ENCODE results near the gene BOLA3.
"Not testable (repeated sequence)": the region's sequence is repeated elsewhere in the genome, so short reads cannot be mapped to it uniquely, and the experiment has no call there.

Gene BOLA3

GRCh38 chr2:74147727-74148456 is at the start of gene BOLA3:
Gene BOLA3 (minus strand): TSS chr2:74147912. CDS start chr2:74147874, 38 bp downstream.
- no peaks in the 10 kb centered on the region for H3K36me3 Mint-ChIP-seq
- no peak within 1 kb of the TSS for H3K4me3 Mint-ChIP-seq
- peaks cover 3% of the 10 kb centered on the region for H3K4me1 Mint-ChIP-seq (ENCODE audit: low read depth)
- no peaks in the 10 kb centered on the region for H3K9me3 Mint-ChIP-seq (ENCODE audit: low read depth)
- H3K27ac Mint-ChIP-seq, result no peak within 1 kb of the TSS
- H3K27me3 Mint-ChIP-seq, result no peaks in the 10 kb centered on the region

- Mint-ChIP-seq H3K36me3 (peaks cover 7% of the 10 kb centered on the region), H3K9me3 (ENCODE audit: low read depth) (no peaks in the 10 kb centered on the region), H3K27me3 (no peaks in the 10 kb centered on the region), H3K4me3 (no peak overlapping the region), H3K27ac (no peak overlapping the region), H3K4me1 (ENCODE audit: low read depth) (peaks cover 25% of the 10 kb centered on the region)
Measured at GRCh38 chr2:74197049-74197448, 49.3 kb upstream of the BOLA3 start.

GRCh38 chr2:74194799-74195198 is 47.1 kb upstream of the BOLA3 start:
- Mint-ChIP-seq H3K27ac (no peak overlapping the region), H3K4me3 (no peak overlapping the region), H3K27me3 (no peaks in the 10 kb centered on the region), H3K4me1 (ENCODE audit: low read depth) (peaks cover 9% of the 10 kb centered on the region), H3K36me3 (peaks cover 5% of the 10 kb centered on the region), H3K9me3 (ENCODE audit: low read depth) (no peaks in the 10 kb centered on the region)

- H3K4me3 Mint-ChIP-seq, result no peak overlapping the region
- H3K9me3 Mint-ChIP-seq (ENCODE audit: low read depth), result no peaks in the 10 kb centered on the region
- no peak overlapping the region for H3K27ac Mint-ChIP-seq
- no peaks in the 10 kb centered on the region for H3K4me1 Mint-ChIP-seq (ENCODE audit: low read depth)
- no peaks in the 10 kb centered on the region for H3K36me3 Mint-ChIP-seq
- no peaks in the 10 kb centered on the region for H3K27me3 Mint-ChIP-seq
Measured at GRCh38 chr2:74191596-74192380, 44.1 kb upstream of the BOLA3 start.

- Mint-ChIP-seq H3K9me3 (ENCODE audit: low read depth) (no peaks in the 10 kb centered on the region), H3K4me1 (ENCODE audit: low read depth) (peaks cover 5% of the 10 kb centered on the region), H3K36me3 (no peaks in the 10 kb centered on the region), H3K27me3 (no peaks in the 10 kb centered on the region), H3K27ac (no peak overlapping the region), H3K4me3 (no peak overlapping the region)
Measured at GRCh38 chr2:74188696-74189095, 41.0 kb upstream of the BOLA3 start.

GRCh38 chr2:74188018-74188601 is 40.4 kb upstream of the BOLA3 start:
- no peak overlapping the region for H3K27ac Mint-ChIP-seq
- no peak overlapping the region for H3K4me3 Mint-ChIP-seq
- H3K27me3 Mint-ChIP-seq, result no peaks in the 10 kb centered on the region
- H3K36me3 Mint-ChIP-seq, result no peaks in the 10 kb centered on the region
- no peaks in the 10 kb centered on the region for H3K9me3 Mint-ChIP-seq (ENCODE audit: low read depth)
- H3K4me1 Mint-ChIP-seq (ENCODE audit: low read depth), result peaks cover 5% of the 10 kb centered on the region

GRCh38 chr2:74186706-74187105 is 39.0 kb upstream of the BOLA3 start:
- not testable (repeated sequence) for H3K27ac Mint-ChIP-seq; H3K4me1 Mint-ChIP-seq (ENCODE audit: low read depth); H3K27me3 Mint-ChIP-seq; H3K4me3 Mint-ChIP-seq; H3K36me3 Mint-ChIP-seq; H3K9me3 Mint-ChIP-seq (ENCODE audit: low read depth)

GRCh38 chr2:74186038-74186437 is 38.3 kb upstream of the BOLA3 start:
- no peak overlapping the region for H3K4me3 Mint-ChIP-seq
- no peaks in the 10 kb centered on the region for H3K27me3 Mint-ChIP-seq
- no peak overlapping the region for H3K27ac Mint-ChIP-seq
- no peaks in the 10 kb centered on the region for H3K9me3 Mint-ChIP-seq (ENCODE audit: low read depth)
- H3K36me3 Mint-ChIP-seq, result no peaks in the 10 kb centered on the region
- H3K4me1 Mint-ChIP-seq (ENCODE audit: low read depth), result peaks cover 5% of the 10 kb centered on the region

GRCh38 chr2:74183878-74184277 is 36.2 kb upstream of the BOLA3 start:
- H3K9me3 Mint-ChIP-seq (ENCODE audit: low read depth), result no peaks in the 10 kb centered on the region
- H3K4me3 Mint-ChIP-seq, result no peak overlapping the region
- H3K27ac Mint-ChIP-seq, result peak overlapping the region; percentile 2
- no peaks in the 10 kb centered on the region for H3K27me3 Mint-ChIP-seq
- peaks cover 9% of the 10 kb centered on the region for H3K4me1 Mint-ChIP-seq (ENCODE audit: low read depth)
- no peaks in the 10 kb centered on the region for H3K36me3 Mint-ChIP-seq

GRCh38 chr2:74181739-74182138 is 34.0 kb upstream of the BOLA3 start:
- H3K27ac Mint-ChIP-seq, result no peak overlapping the region
- no peaks in the 10 kb centered on the region for H3K27me3 Mint-ChIP-seq
- peaks cover 16% of the 10 kb centered on the region for H3K4me1 Mint-ChIP-seq (ENCODE audit: low read depth)
- H3K4me3 Mint-ChIP-seq, result no peak overlapping the region
- no peaks in the 10 kb centered on the region for H3K36me3 Mint-ChIP-seq
- H3K9me3 Mint-ChIP-seq (ENCODE audit: low read depth), result no peaks in the 10 kb centered on the region

- H3K4me3 Mint-ChIP-seq, result peak overlapping the region; percentile 94
- H3K36me3 Mint-ChIP-seq, result no peaks in the 10 kb centered on the region
- H3K27me3 Mint-ChIP-seq, result no peaks in the 10 kb centered on the region
- H3K4me1 Mint-ChIP-seq (ENCODE audit: low read depth), result peaks cover 32% of the 10 kb centered on the region
- peak overlapping the region; percentile 91 for H3K27ac Mint-ChIP-seq
- no peaks in the 10 kb centered on the region for H3K9me3 Mint-ChIP-seq (ENCODE audit: low read depth)
Measured at GRCh38 chr2:74179063-74179865, 31.6 kb upstream of the BOLA3 start.

- peaks cover 34% of the 10 kb centered on the region for H3K4me1 Mint-ChIP-seq (ENCODE audit: low read depth)
Measured at GRCh38 chr2:74178211-74179062, 30.7 kb upstream of the BOLA3 start, which contains the start of gene MOB1A. Gene MOB1A (minus strand): TSS chr2:74178879. CDS start chr2:74178674, 205 bp downstream.

GRCh38 chr2:74177696-74178095 is 30.0 kb upstream of the BOLA3 start:
- H3K9me3 Mint-ChIP-seq (ENCODE audit: low read depth), result no peaks in the 10 kb centered on the region
- H3K27me3 Mint-ChIP-seq, result no peaks in the 10 kb centered on the region
- H3K4me1 Mint-ChIP-seq (ENCODE audit: low read depth), result peaks cover 39% of the 10 kb centered on the region
- H3K36me3 Mint-ChIP-seq, result no peaks in the 10 kb centered on the region
- peak overlapping the region; percentile 91 for H3K27ac Mint-ChIP-seq
- peak overlapping the region; percentile 94 for H3K4me3 Mint-ChIP-seq

More at GRCh38 chr2:74178211-74179062, 30.7 kb upstream of the BOLA3 start, which contains the start of gene MOB1A:
- Mint-ChIP-seq H3K36me3 (no peaks in the 10 kb centered on the region), H3K27ac (peak within 1 kb of the TSS; percentile 91), H3K4me3 (peak within 1 kb of the TSS; percentile 94), H3K9me3 (ENCODE audit: low read depth) (no peaks in the 10 kb centered on the region), H3K27me3 (no peaks in the 10 kb centered on the region)

GRCh38 chr2:74174909-74175308 is 27.2 kb upstream of the BOLA3 start:
- peak overlapping the region; percentile 94 for H3K4me3 Mint-ChIP-seq
- H3K9me3 Mint-ChIP-seq (ENCODE audit: low read depth), result no peaks in the 10 kb centered on the region
- no peaks in the 10 kb centered on the region for H3K27me3 Mint-ChIP-seq
- peaks cover 2% of the 10 kb centered on the region for H3K36me3 Mint-ChIP-seq
- peaks cover 47% of the 10 kb centered on the region for H3K4me1 Mint-ChIP-seq (ENCODE audit: low read depth)
- peak overlapping the region; percentile 7 for H3K27ac Mint-ChIP-seq

All from activated naive CD8-positive, alpha-beta T cell (primary cell).